B cell (primary cell): Measurements from ENCODE around the gene TSNAX. TPM values are rescaled to one million over a fixed set of nuclear protein-coding genes. Genes with fewer than 3 reads are reported as not detected.

Experiments used
- ATAC-seq: fragments of 200-7000 bp; cut with Tn5 transposase; one replicate; pipeline ENCODE4 v1.10.0; 2021; ENCODE audit warnings: low read depth, mild to moderate bottlenecking, moderate number of reproducible peaks, moderate library complexity
- CTCF ChIA-PET: fragments of 350-600 bp; sonication (Branson Sonifier 250); formaldehyde crosslinking; loops from one replicate; lab custom pipeline; 2021; ENCODE audit warnings: antibody characterized with exemption, inconsistent platforms; lab: Charles Lee
- POLR2A ChIA-PET: fragments of 350-600 bp; sonication (Branson Sonifier 250); formaldehyde crosslinking; loops from one replicate; lab custom pipeline; 2021; ENCODE audit warnings: antibody characterized with exemption; lab: Charles Lee
- DNase-seq: peaks from one replicate; pipeline ENCODE4 v3.0.0; 2013
- H2AFZ ChIP-seq: 2 replicates; pipeline ENCODE4 v1.6.1; 2012; ENCODE audit warnings: mild to moderate bottlenecking, low read depth, low read length; ENCODE audit not compliant: insufficient read depth, poor library complexity, severe bottlenecking
- H3K27ac ChIP-seq, 2 donors: 1 replicate in 1 of 2; 2 replicates in 1 of 2; pipeline ENCODE4 v1.5.1; 2012 to 2013; ENCODE audit warnings: low read length in 2 of 2, mild to moderate bottlenecking in 2 of 2, moderate library complexity in 1 of 2
- H3K27me3 ChIP-seq, 4 experiments: fragments of 200-600 bp in 1 of 4; sonication (generic) in 1 of 4; replicated peaks in 1 of 4; 1 replicate in 2 of 4; 2 replicates in 2 of 4; pipeline versions ENCODE4 v1.6.1 to v1.7.0; 2013 to 2016; ENCODE audit warnings: low read length in 3 of 4, mild to moderate bottlenecking in 2 of 4, mixed read lengths in 1 of 4, moderate library complexity in 1 of 4; ENCODE audit not compliant: insufficient read depth in 4 of 4, control insufficient read depth in 3 of 4; ENCODE audit errors: control extremely low read depth in 1 of 4
- H3K36me3 ChIP-seq, 2 experiments: replicated peaks in 1 of 2; 1 replicate in 1 of 2; 2 replicates in 1 of 2; pipeline versions ENCODE4 v1.6.1 to v1.7.1; 2013; ENCODE audit warnings: low read length in 1 of 2; ENCODE audit not compliant: insufficient read depth in 2 of 2, control insufficient read depth in 1 of 2; ENCODE audit errors: control extremely low read depth in 1 of 2, extremely low read depth in 1 of 2
- H3K4me1 ChIP-seq, 2 donors: fragments of 200-600 bp in 1 of 2; sonication (generic) in 1 of 2; 1 replicate in 1 of 2; 2 replicates in 1 of 2; pipeline versions ENCODE4 v1.5.1 to v1.6.1; 2013 to 2017; ENCODE audit warnings: low read length in 2 of 2; ENCODE audit not compliant: control insufficient read depth in 2 of 2, insufficient read depth in 2 of 2
- H3K4me2 ChIP-seq: replicated peaks from 2 replicates; pipeline ENCODE3; 2012; ENCODE audit warnings: mild to moderate bottlenecking, low read depth, low read length; ENCODE audit not compliant: poor library complexity, severe bottlenecking
- H3K4me3 ChIP-seq, 5 experiments: fragments of 200-600 bp in 1 of 5; sonication (generic) in 1 of 5; 1 replicate in 3 of 5; 2 replicates in 2 of 5; pipeline versions ENCODE4 v1.5.1 to v1.7.0; 2011 to 2016; ENCODE audit warnings: low read length in 4 of 5, mild to moderate bottlenecking in 4 of 5, low read depth in 2 of 5, control low read depth in 1 of 5, moderate library complexity in 1 of 5; ENCODE audit not compliant: insufficient read depth in 1 of 5; ENCODE audit errors: control extremely low read depth in 1 of 5, extremely low read depth in 1 of 5
- H3K79me2 ChIP-seq: fragments of 200-600 bp; sonication (generic); one replicate; pipeline ENCODE4 v1.6.0; 2016; ENCODE audit warnings: low read length; ENCODE audit not compliant: control insufficient read depth, insufficient read depth
- H3K9ac ChIP-seq: fragments of 200-600 bp; sonication (generic); 2 replicates; pipeline ENCODE4 v1.6.1; 2017; ENCODE audit warnings: mild to moderate bottlenecking, low read length, moderate library complexity
- H3K9me3 ChIP-seq, 3 donors: one replicate each; pipeline versions ENCODE4 v1.6.1 to v1.7.1; 2013; ENCODE audit warnings: low read length in 2 of 3; ENCODE audit not compliant: control insufficient read depth in 2 of 3, insufficient read depth in 1 of 3; ENCODE audit errors: control extremely low read depth in 1 of 3
- H4K20me1 ChIP-seq: 2 replicates; pipeline ENCODE4 v1.6.0; 2012; ENCODE audit warnings: mild to moderate bottlenecking, low read length; ENCODE audit not compliant: insufficient read depth, control insufficient read depth, poor library complexity, severe bottlenecking
- H3K27ac Mint-ChIP-seq: one replicate; pipeline ENCODE4 v1.8.0; 2021; ENCODE audit warnings: mixed read lengths
- H3K27me3 Mint-ChIP-seq: one replicate; pipeline ENCODE4 v1.8.0; 2021; ENCODE audit warnings: mixed read lengths
- H3K4me1 Mint-ChIP-seq: one replicate; pipeline ENCODE4 v1.8.0; 2021; ENCODE audit warnings: mixed read lengths
- H3K4me3 Mint-ChIP-seq: one replicate; pipeline ENCODE4 v1.8.0; 2021; ENCODE audit warnings: mixed read lengths
- H3K9me3 Mint-ChIP-seq: one replicate; pipeline ENCODE4 v1.8.0; 2022; ENCODE audit warnings: mixed read lengths; ENCODE audit not compliant: insufficient read depth
- CTCF ChIP-seq: fragments of 200-600 bp; IDR thresholded peaks from one replicate; pipeline ENCODE4 v1.8.0; 2022; ENCODE audit warnings: antibody characterized with exemption, mild to moderate bottlenecking
- EZH2 ChIP-seq: IDR thresholded peaks from 2 replicates; pipeline ENCODE4 v1.6.1; 2012; ENCODE audit warnings: borderline replicate concordance, low read depth, mild to moderate bottlenecking, moderate library complexity, low read length; ENCODE audit not compliant: insufficient read depth, poor library complexity, severe bottlenecking
- WGBS: methylation state at CpG from one replicate; pipeline ENCODE4 v1.1.5; 2013; ENCODE audit warnings: missing lambda C conversion rate; ENCODE audit not compliant: insufficient coverage; 5-methylcytosine and 5-hydroxymethylcytosine counted together
- intact Hi-C: fragments of 100-400 bp; cut with micrococcal nuclease; formaldehyde crosslinking; loops from one replicate; pipeline ENCODE4 v1.10.0; 2022
- polyA plus RNA-seq: library from polyadenylated mRNA; depleted of rRNA; stranded (reverse); fragments of >200 nt; gene quantifications from 2 replicates; pipeline ENCODE4 v1.2.3, GENCODE V29; 2012
- total RNA-seq, 2 donors: library from RNA; stranded (reverse); fragments of 120-200 nt in 1 of 2; gene quantifications; 1 replicate in 1 of 2; 2 replicates in 1 of 2; pipeline versions ENCODE4 v1.2.3 to v1.2.4, GENCODE V29; 2013 to 2022

The TSNAX gene
- total and polyA plus RNA-seq, 2 donors (not counting 1 experiment from before 2014, with no cell fraction given), result 9.0 to 41.4 TPM

DNA sequence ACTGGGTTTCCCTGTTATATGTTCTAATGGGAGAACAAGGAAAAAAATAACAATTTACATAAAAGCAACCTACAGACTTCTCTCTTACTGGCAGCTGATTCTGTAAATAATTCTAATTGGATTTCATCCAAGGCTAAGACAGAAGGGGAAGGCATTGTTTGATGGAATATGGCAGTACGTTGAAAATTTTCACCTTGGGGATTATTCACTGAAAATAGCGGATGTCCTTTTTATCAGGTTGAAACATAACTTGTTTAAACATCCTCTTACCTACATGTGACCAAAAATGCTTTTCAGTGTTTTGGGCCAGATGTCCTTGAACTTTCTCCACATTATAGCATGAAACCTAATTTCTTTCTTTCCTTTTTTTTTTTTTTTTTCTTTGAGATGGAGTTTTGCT, 24.9 kb downstream of the TSNAX start:
- Histone ChIP-seq H3K9me3 (no peaks in the 10 kb centered on the region), H2AFZ (no peak overlapping the region), H3K27me3 (no peaks in the 10 kb centered on the region), H4K20me1 (peaks cover 10% of the 10 kb centered on the region), H3K9ac (no peak overlapping the region), H3K4me3 (no peak overlapping the region), H3K36me3 (peaks cover 0 to 11% of the 10 kb centered on the region in 2 experiments), H3K4me2 (no peak overlapping the region), H3K79me2 (peaks cover 5% of the 10 kb centered on the region), H3K27ac (no peak overlapping the region), H3K4me1 (no peaks in the 10 kb centered on the region)
- H3K27ac Mint-ChIP-seq, result no peak overlapping the region
- DNase-seq, result no peak
- intact Hi-C loops, result loop anchor here (5.0 kb wide), 1 partner anchor 196 kb away; no protein-coding TSS in a partner anchor
- no peaks in the 10 kb centered on the region for H3K4me1 Mint-ChIP-seq
- ChIA-PET POLR2A (no interaction called here), CTCF (no interaction called here)
- H3K4me3 Mint-ChIP-seq, result no peak overlapping the region
- no peaks in the 10 kb centered on the region for H3K27me3 Mint-ChIP-seq
- ATAC-seq, result no peak
- no CpG with 5 or more reads among the region's 2 CpGs for WGBS
- H3K9me3 Mint-ChIP-seq, result no peaks in the 10 kb centered on the region
- no peak for TF ChIP-seq CTCF
- no peak for TF ChIP-seq EZH2

DNA sequence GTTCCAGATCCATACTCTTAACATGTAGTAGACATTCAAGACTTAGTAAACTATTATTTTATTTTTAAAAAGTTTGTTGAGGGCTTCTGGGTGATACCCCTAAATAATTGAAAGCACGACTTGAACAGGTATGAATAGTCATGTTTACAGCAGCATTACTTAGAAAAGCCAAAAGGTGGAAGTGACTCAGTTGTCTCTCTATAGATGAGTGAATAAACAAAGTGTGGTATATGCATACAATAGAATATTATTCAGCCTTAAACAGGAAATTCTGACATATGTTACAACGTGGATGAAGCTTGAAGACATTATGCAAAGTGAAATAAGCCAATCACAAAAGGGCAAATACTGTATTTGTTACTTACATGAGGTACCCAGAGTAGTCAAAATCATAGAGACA, 26.5 kb downstream of the TSNAX start:
- no peak overlapping the region for H2AFZ ChIP-seq
- no peaks in the 10 kb centered on the region for H3K9me3 ChIP-seq
- H3K4me1 ChIP-seq, result no peaks in the 10 kb centered on the region
- H3K27ac ChIP-seq, result no peak overlapping the region
- no peak for DNase-seq
- H3K27me3 Mint-ChIP-seq, result no peaks in the 10 kb centered on the region
- ChIA-PET POLR2A (no interaction called here), CTCF (no interaction called here)
- H3K4me3 ChIP-seq, result no peak overlapping the region
- TF ChIP-seq EZH2, result no peak
- no peak for TF ChIP-seq CTCF
- no CpG with 5 or more reads among the region's 2 CpGs for WGBS
- intact Hi-C loops, result loop anchor here (5.0 kb wide), 1 partner anchor 198 kb away; no protein-coding TSS in a partner anchor
- no peaks in the 10 kb centered on the region for H4K20me1 ChIP-seq
- H3K79me2 ChIP-seq, result peaks cover 4% of the 10 kb centered on the region
- H3K9ac ChIP-seq, result no peak overlapping the region
- H3K4me3 Mint-ChIP-seq, result no peak overlapping the region
- no peaks in the 10 kb centered on the region for H3K27me3 ChIP-seq
- no peaks in the 10 kb centered on the region for H3K4me1 Mint-ChIP-seq
- peaks cover 0 to 9% of the 10 kb centered on the region in 2 experiments for H3K36me3 ChIP-seq
- H3K4me2 ChIP-seq, result no peak overlapping the region
- ATAC-seq, result no peak
- no peaks in the 10 kb centered on the region for H3K9me3 Mint-ChIP-seq
- H3K27ac Mint-ChIP-seq, result no peak overlapping the region
